Measurements from ENCODE around the gene MAP3K12. TPM values are rescaled to one million over a fixed set of nuclear protein-coding genes. Genes with fewer than 3 reads are reported as not detected.

MAP3K12 gene
- total and polyA plus RNA-seq, 2 of the 13 experiments (the other 11 are each of a cell fraction or from before 2014, with no cell fraction given), result 0.20 to 1.1 TPM

DNA sequence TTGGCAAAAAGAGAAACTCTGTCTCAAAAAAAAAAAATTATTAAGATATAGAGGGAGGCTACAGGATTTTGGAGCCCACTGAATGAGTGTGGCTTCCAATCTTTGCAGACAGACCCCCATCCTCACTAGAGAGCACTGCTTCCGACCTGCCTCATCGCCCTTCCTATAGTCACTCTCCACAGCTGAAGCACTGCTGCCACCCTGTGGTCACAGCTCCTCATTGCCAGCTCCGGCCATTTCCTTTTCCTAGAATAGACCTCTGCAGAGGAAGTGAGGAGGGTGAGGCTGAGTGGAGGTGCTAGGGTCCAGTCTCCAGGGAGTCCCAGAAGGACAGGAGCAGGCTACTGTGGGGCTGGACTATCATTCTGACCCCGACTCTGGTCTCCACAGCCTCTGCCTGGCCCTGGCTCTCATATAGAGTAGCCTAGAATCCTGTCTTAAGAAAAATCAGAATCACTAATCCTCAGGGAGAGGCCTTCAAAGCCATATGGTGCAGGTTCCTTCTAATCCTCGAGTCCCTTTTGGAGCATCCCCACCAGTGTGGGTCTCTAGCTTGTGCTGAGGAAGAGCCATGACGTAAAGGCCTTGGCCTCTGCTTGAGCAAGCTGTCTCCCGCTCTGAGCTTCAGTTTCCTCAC, 9.4 kb upstream of the MAP3K12 start (continued):
- no peak for TF ChIP-seq ZNF318 (CRISPR knock-in tag; IDR thresholded peaks at IDR 0.05)
- TF ChIP-seq ZMYM3 (CRISPR knock-in tag; IDR thresholded peaks at IDR 0.05), result no peak
- TF ChIP-seq ESRRA (CRISPR knock-in tag; IDR thresholded peaks at IDR 0.05; ENCODE audit: low read depth), result no peak
- TF ChIP-seq, protein P1, sequence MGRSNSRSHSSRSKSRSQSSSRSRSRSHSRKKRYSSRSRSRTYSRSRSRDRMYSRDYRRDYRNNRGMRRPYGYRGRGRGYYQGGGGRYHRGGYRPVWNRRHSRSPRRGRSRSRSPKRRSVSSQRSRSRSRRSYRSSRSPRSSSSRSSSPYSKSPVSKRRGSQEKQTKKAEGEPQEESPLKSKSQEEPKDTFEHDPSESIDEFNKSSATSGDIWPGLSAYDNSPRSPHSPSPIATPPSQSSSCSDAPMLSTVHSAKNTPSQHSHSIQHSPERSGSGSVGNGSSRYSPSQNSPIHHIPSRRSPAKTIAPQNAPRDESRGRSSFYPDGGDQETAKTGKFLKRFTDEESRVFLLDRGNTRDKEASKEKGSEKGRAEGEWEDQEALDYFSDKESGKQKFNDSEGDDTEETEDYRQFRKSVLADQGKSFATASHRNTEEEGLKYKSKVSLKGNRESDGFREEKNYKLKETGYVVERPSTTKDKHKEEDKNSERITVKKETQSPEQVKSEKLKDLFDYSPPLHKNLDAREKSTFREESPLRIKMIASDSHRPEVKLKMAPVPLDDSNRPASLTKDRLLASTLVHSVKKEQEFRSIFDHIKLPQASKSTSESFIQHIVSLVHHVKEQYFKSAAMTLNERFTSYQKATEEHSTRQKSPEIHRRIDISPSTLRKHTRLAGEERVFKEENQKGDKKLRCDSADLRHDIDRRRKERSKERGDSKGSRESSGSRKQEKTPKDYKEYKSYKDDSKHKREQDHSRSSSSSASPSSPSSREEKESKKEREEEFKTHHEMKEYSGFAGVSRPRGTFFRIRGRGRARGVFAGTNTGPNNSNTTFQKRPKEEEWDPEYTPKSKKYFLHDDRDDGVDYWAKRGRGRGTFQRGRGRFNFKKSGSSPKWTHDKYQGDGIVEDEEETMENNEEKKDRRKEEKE (IDR thresholded peaks at IDR 0.05), result no peak
- TF ChIP-seq RFXAP (CRISPR knock-in tag; IDR thresholded peaks at IDR 0.05; ENCODE audit: borderline replicate concordance), result no peak
- TF ChIP-seq, protein P2, sequence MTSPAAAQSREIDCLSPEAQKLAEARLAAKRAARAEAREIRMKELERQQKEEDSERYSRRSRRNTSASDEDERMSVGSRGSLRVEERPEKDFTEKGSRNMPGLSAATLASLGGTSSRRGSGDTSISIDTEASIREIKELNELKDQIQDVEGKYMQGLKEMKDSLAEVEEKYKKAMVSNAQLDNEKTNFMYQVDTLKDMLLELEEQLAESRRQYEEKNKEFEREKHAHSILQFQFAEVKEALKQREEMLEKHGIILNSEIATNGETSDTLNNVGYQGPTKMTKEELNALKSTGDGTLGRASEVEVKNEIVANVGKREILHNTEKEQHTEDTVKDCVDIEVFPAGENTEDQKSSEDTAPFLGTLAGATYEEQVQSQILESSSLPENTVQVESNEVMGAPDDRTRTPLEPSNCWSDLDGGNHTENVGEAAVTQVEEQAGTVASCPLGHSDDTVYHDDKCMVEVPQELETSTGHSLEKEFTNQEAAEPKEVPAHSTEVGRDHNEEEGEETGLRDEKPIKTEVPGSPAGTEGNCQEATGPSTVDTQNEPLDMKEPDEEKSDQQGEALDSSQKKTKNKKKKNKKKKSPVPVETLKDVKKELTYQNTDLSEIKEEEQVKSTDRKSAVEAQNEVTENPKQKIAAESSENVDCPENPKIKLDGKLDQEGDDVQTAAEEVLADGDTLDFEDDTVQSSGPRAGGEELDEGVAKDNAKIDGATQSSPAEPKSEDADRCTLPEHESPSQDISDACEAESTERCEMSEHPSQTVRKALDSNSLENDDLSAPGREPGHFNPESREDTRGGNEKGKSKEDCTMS (CRISPR knock-in tag; conservative IDR thresholded peaks at IDR 0.05), result no peak
- TF ChIP-seq ZNF543 (CRISPR knock-in tag; IDR thresholded peaks at IDR 0.05), result no peak
- TF ChIP-seq GZF1 (CRISPR knock-in tag; IDR thresholded peaks at IDR 0.05), result no peak
- TF ChIP-seq GLI4 (CRISPR knock-in tag; IDR thresholded peaks at IDR 0.05; ENCODE audit: borderline replicate concordance), result no peak
- TF ChIP-seq ZBTB26 (CRISPR knock-in tag; IDR thresholded peaks at IDR 0.05; ENCODE audit: borderline replicate concordance), result no peak
- no peak for TF ChIP-seq GABPA (IDR thresholded peaks at IDR 0.05; ENCODE audit: low read depth, low read length)
- TF ChIP-seq GABPA (CRISPR knock-in tag; IDR thresholded peaks at IDR 0.05; ENCODE audit: low read depth), result peak; percentile 56
- peak; percentile 46; the same call in 1 of the 2 replicates for TF ChIP-seq SMAD3 (CRISPR knock-in tag; IDR thresholded peaks at IDR 0.05)

Measured in HepG2 (cell line).